ENCODE results near the gene AAR2.

The AAR2 gene

GRCh38 chr20:36235892-36236785 is at the start of gene AAR2:
AAR2 (plus strand) TSS chr20:36236478; CDS start chr20:36239869, 3,391 bp downstream.
- DNase-seq (ENCODE audit: low read depth): peak; percentile 77

GRCh38 chr20:36193977-36194712 is 42.1 kb upstream of the AAR2 start:
- no peak for DNase-seq (ENCODE audit: low read depth)

GRCh38 chr20:36196676-36197075 is 39.6 kb upstream of the AAR2 start:
- DNase-seq (ENCODE audit: low read depth): no peak

- DNase-seq (ENCODE audit: low read depth): no peak
Measured at GRCh38 chr20:36197271-36197670, 39.0 kb upstream of the AAR2 start.

GRCh38 chr20:36199345-36200257 is 36.7 kb upstream of the AAR2 start:
- peak; percentile 64 for DNase-seq (ENCODE audit: low read depth)

- no peak for DNase-seq (ENCODE audit: low read depth)
Measured at GRCh38 chr20:36200451-36200850, 35.8 kb upstream of the AAR2 start.

- DNase-seq (ENCODE audit: low read depth): no peak
Measured at GRCh38 chr20:36201198-36201597, 35.1 kb upstream of the AAR2 start.

GRCh38 chr20:36202891-36203338 is 33.4 kb upstream of the AAR2 start:
- DNase-seq (ENCODE audit: low read depth): peak; percentile 72

- no peak for DNase-seq (ENCODE audit: low read depth)
Measured at GRCh38 chr20:36203861-36204260, 32.4 kb upstream of the AAR2 start.

- no peak for DNase-seq (ENCODE audit: low read depth)
Measured at GRCh38 chr20:36205026-36205425, 31.3 kb upstream of the AAR2 start.

GRCh38 chr20:36206068-36206467 is 30.2 kb upstream of the AAR2 start:
- no peak for DNase-seq (ENCODE audit: low read depth)

GRCh38 chr20:36206641-36207040 is 29.6 kb upstream of the AAR2 start:
- no peak for DNase-seq (ENCODE audit: low read depth)

GRCh38 chr20:36207602-36208001 is 28.7 kb upstream of the AAR2 start:
- no peak for DNase-seq (ENCODE audit: low read depth)

GRCh38 chr20:36208257-36208656 is 28.0 kb upstream of the AAR2 start:
- no peak for DNase-seq (ENCODE audit: low read depth)

- DNase-seq (ENCODE audit: low read depth): no peak
Measured at GRCh38 chr20:36210436-36211021, 25.7 kb upstream of the AAR2 start.

GRCh38 chr20:36213362-36213761 is 22.9 kb upstream of the AAR2 start:
- no peak for DNase-seq (ENCODE audit: low read depth)

- no peak for DNase-seq (ENCODE audit: low read depth)
Measured at GRCh38 chr20:36214684-36215256, 21.5 kb upstream of the AAR2 start.

GRCh38 chr20:36215778-36216177 is 20.5 kb upstream of the AAR2 start:
- DNase-seq (ENCODE audit: low read depth): no peak

GRCh38 chr20:36216314-36217025 is 19.8 kb upstream of the AAR2 start:
- DNase-seq (ENCODE audit: low read depth): no peak

GRCh38 chr20:36217226-36217625 is 19.1 kb upstream of the AAR2 start:
- no peak for DNase-seq (ENCODE audit: low read depth)

All from activated T-cell treated with anti-CD3 and anti-CD28 coated beads for 48 hours (primary cell).